ENCODE data around the gene SIAH2. TPM values are rescaled to one million over a fixed set of nuclear protein-coding genes. Genes with fewer than 3 reads are reported as not detected.
A peak's percentile ranks its signal among the peaks of the same experiment; 100 is the strongest.

SIAH2 gene
- total RNA-seq, 2 experiments from 2014 or later: 34.7 to 54.2 TPM

DNA sequence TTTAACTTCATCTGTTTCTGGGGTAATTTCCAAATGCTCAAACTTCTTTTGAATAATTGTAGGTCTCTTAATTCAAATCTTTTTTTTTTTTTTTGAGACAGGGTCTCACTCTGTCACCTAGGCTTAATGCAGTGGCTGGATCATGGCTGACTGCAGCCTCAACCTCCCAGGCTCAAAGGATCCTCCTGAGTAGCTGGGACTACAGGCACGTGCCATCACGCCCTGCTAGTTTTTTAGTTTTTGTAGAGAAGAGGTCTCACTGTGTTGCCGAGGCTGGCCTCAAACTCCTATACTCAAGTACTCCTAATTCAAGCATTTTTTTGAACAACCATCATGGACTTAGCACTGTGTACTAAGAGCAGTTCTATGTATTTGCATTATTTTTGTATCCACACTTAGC lies 3.8 kb upstream of the SIAH2 start:
- H3K9me3 Mint-ChIP-seq (ENCODE audit: low read depth): no peaks in the 10 kb centered on the region
- H3K4me3 Mint-ChIP-seq: no peak overlapping the region
- no peak overlapping the region for H3K27ac Mint-ChIP-seq
- no peaks in the 10 kb centered on the region for H3K27me3 Mint-ChIP-seq
- peaks cover 2% of the 10 kb centered on the region for H3K36me3 Mint-ChIP-seq
- ATAC-seq (no peak), DNase-seq (no peak)
- CTCF ChIA-PET: interaction anchor here (1.4 to 1.6 kb wide), 3 partner anchors 10 to 98 kb away, joined by 3 to 6 read pairs (median 4); no protein-coding TSS in a partner anchor
- peaks cover 26% of the 10 kb centered on the region for H3K4me1 Mint-ChIP-seq

DNA sequence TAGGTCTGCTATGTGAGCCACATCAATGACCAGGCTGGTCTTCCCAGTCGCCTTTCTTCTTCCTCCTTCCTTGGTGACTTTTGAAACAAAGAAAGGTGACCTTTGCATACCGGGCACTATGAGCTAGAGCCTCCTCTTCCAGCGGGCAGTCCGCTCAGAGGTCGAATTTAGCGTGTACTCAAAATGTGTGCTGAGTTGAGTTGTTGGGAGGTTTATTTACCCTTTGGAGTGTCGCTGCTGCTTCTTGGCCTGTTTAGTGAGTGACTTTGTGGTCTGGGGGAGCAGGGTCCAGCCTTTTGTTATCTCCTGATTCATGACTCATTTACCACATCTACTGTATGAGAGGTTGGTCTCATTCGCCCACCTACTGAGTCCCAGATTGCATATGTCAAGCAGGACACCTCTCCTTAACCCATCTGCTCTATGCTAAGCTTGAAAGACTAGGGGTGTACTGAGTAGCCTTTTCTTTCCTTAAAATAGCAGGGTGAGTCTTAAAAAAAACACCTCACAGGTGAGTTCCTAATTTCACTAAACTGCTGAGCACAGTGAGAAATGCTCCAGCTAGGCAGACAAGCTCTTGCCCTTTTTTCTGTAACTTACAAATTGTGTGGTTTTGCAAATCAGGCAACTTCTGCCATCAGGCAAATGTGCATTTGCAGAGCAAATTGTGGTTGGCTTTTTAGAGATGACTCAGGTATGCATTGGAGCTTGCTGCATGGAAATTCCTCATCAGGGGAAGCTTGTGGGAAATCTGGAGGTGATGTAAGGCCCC lies 3.2 kb upstream of the SIAH2 start:
- CTCF ChIA-PET: interaction anchor here (1.4 kb wide), 1 partner anchor 18 kb away, joined by 6 read pairs; no protein-coding TSS in a partner anchor
- ATAC-seq (no peak), DNase-seq (peak; percentile 49)
- Mint-ChIP-seq H3K9me3 (ENCODE audit: low read depth) (no peaks in the 10 kb centered on the region), H3K27me3 (no peaks in the 10 kb centered on the region), H3K4me1 (peaks cover 26% of the 10 kb centered on the region), H3K27ac (no peak overlapping the region), H3K36me3 (peaks cover 5% of the 10 kb centered on the region), H3K4me3 (no peak overlapping the region)

DNA sequence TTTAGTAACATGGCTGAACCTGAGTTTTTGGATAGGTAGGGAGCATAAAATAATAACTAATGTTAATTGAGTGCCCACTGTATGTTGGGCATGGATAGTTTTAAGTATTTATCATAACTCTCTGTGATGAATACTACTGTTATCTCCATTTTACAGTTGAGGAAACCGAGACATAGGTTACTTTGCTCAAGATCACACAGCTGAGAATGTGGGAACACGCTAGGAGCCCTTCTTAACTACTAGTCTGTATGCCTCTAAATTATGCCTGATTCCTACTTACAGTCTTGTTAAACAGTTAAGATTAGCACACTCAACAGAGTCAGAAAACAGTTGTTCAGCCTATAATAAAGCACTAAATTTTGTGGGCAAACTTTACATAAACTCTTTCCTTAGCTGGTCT lies 2.0 kb upstream of the SIAH2 start:
- H3K27ac Mint-ChIP-seq: peak overlapping the region; percentile 100

DNA sequence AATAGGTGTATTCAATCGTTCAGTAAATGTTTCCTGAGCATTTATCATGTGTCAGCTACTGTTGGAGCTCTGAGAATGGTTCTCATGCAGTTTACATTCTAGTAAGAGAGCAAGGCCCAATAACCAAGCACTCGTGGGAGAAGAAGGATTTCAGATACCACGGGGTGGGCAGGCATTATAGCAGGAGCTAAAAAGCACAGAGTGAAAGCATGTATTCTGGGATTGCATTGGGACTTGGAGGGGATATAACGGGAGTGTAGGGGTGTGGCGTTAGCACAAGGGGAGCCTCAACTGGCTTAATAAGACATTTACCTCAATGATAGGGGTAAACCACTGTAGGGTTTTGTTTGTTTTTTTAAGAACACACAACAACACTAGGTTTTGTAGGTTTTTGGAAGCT lies 1.6 kb upstream of the SIAH2 start:
- Mint-ChIP-seq H3K4me1 (peaks cover 31% of the 10 kb centered on the region), H3K27ac (peak overlapping the region; percentile 100), H3K9me3 (ENCODE audit: low read depth) (no peaks in the 10 kb centered on the region), H3K27me3 (no peaks in the 10 kb centered on the region), H3K4me3 (peak overlapping the region; percentile 91), H3K36me3 (peaks cover 11% of the 10 kb centered on the region)
- DNase-seq: no peak
- CTCF ChIA-PET: interaction anchor here (0.5 to 3.1 kb wide), 11 partner anchors 12 to 387 kb away, joined by 3 to 23 read pairs (median 4); partner anchors contain the start of genes ERICH6 and MED12L
- no peak for ATAC-seq

More for the DNA sequence above, 2.0 kb upstream of the SIAH2 start:
- ATAC-seq: no peak
- no peak for DNase-seq
- Mint-ChIP-seq H3K4me3 (peak overlapping the region; percentile 91), H3K4me1 (peaks cover 27% of the 10 kb centered on the region), H3K36me3 (peaks cover 11% of the 10 kb centered on the region), H3K9me3 (ENCODE audit: low read depth) (no peaks in the 10 kb centered on the region), H3K27me3 (no peaks in the 10 kb centered on the region)
- CTCF ChIA-PET: interaction anchor here (0.7 to 3.1 kb wide), 6 partner anchors 12 to 236 kb away, joined by 3 to 23 read pairs (median 5); no protein-coding TSS in a partner anchor

DNA sequence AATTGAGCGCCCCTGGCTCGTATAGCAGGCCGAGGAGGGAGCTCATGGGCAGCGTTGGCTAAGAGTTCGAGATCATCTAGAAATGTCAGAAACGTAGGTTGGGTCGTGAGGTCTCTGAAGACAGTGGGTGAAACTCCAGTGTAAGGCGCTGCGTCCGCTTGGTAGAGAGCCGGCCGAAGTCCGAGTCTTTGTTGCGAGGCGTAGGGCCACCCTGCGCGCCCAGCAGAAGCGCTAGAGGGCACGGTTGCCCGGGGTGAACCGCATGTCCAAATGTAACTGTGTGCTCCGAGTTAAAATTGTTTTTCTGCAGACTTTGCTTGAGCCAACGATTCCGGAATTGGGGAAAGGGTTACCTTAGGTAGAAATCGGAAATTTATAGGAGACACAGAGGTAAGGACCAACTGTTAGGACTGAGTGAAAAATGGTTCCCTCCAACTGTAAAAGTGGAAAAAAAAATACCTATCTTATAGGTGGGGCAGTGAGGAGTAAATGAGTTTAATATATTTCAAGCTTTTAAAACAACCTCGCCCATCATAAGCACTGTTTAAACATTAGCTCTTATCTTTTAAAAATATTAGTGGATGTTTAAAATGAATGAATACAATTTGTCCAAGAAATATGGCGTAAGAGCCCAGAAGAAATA lies 993 bp upstream of the SIAH2 start:
- Mint-ChIP-seq H3K27ac (peak overlapping the region; percentile 100), H3K36me3 (peaks cover 17% of the 10 kb centered on the region), H3K4me1 (peaks cover 37% of the 10 kb centered on the region), H3K9me3 (ENCODE audit: low read depth) (no peaks in the 10 kb centered on the region), H3K4me3 (peak overlapping the region; percentile 91), H3K27me3 (no peaks in the 10 kb centered on the region)
- DNase-seq (peak; percentile 70), ATAC-seq (peak; percentile 14)
- CTCF ChIA-PET: interaction anchor here (0.5 to 3.1 kb wide), 19 partner anchors 13 to 387 kb away, joined by 3 to 23 read pairs (median 4); partner anchors contain the start of genes ERICH6, MED12L and SELENOT

DNA sequence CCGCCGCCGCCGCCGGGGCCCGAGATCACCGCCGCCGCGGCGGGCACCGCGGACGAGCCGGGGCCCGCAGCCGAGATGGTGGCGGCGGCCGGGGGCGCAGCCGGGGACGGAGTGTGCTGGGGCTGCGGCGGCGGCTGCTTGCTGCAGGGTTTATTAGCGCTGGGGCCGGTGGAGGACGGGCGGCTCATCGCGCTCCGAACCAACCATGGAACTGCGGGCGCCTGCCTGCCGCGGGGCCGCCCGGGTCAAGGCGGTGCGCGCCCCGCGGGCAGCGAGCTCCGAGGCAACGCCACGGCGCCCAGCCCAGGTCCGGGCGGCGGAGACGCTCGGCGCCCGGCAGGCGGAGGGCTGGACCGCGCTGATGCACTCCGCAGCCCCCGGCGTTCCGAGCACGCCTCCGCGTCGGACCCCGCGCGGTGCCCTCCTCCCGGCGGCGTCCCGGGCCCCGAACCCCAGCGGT lies 277 bp downstream of the SIAH2 start:
- Mint-ChIP-seq H3K27ac (peak overlapping the region; percentile 98), H3K4me3 (peak overlapping the region; percentile 91), H3K36me3 (peaks cover 25% of the 10 kb centered on the region), H3K9me3 (ENCODE audit: low read depth) (no peaks in the 10 kb centered on the region), H3K4me1 (peaks cover 46% of the 10 kb centered on the region), H3K27me3 (no peaks in the 10 kb centered on the region)
- CTCF ChIA-PET: interaction anchor here (1.0 to 3.1 kb wide), 12 partner anchors 19 to 405 kb away, joined by 3 to 23 read pairs (median 4); partner anchors contain the start of genes ERICH6, SELENOT and TSC22D2
- no peak for ATAC-seq
- DNase-seq: no peak

DNA sequence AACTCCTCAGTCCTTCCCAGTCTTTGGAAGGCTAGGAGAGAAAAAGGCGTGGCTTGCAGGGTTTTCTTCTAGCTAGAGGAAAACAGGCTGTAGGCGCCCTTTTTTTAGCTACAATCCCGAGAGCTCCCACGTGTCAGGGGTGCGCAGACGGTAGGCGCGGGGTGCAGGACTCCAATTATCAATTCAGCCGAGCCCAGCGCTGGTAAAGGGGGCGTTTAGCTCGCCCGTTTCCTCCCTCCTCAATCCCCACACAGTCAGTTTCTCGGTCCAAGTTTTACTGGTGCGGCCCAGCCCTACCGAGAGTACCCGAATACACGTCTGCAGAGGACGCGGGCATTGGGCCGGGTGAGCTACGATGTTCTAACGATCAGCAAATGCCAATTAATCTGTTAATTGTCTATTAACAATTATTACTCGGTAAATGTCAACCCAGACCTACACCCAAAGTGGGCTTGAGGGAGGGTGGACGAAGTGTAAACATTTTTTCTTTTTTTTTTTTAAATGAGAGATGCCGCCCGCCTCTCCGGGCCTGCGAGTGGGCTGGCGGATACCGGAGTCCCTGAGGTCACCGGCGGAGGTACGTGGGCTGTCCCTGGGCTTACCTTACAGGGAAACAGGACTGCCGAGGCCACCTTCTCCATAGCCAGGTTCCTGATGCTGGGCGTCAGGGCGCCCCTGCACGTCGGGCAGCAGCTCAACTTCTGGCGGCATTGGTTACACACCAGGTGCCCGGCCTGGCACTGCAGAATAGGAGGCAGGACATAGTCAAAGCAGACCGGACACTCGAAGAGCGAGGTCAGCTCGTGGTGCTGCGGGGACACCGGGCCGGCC lies 923 bp downstream of the SIAH2 start:
- Mint-ChIP-seq H3K4me1 (peaks cover 51% of the 10 kb centered on the region), H3K27me3 (no peaks in the 10 kb centered on the region), H3K9me3 (ENCODE audit: low read depth) (no peaks in the 10 kb centered on the region), H3K4me3 (peak overlapping the region; percentile 91), H3K36me3 (peaks cover 29% of the 10 kb centered on the region), H3K27ac (peak overlapping the region; percentile 98)
- ATAC-seq (no peak), DNase-seq (peak; percentile 68)
- CTCF ChIA-PET: interaction anchor here (0.7 to 1.9 kb wide), 15 partner anchors 14 to 466 kb away, joined by 3 to 7 read pairs (median 3); partner anchors contain the start of gene SELENOT

DNA sequence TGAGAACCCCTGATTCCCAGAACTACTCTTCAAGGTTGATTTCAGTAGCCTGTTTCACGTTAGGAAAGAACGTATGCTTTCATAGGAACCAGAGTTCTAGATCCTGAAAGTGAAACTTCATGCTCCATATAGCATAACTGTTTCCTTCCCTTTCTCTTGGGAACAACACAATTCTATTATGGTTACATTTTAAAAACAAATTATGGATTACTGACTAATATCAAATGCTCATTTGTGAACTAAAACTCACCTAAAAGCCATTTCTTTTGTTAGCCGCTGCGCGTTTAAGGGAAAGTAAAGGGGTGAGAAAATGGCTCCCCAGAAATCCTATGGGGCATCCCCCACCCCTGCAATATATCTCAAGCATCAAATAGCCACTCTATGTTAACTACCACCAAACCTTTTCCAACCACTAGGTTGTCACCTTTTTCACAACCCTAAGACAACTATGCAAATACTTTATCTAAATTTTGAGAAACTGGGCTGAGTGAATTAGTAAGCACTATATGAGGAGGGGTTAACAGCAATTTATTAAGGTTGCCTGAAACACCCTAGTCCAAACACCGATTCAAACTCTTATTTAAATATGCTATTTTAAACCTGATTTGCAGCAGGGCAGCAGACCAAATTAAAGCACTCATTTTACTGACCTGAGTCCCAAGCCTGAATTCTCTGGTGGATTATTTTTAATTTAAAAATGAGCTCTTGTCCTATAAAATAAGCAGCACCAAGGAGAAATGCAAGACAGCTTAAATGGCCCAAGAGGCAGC lies 2.4 kb downstream of the SIAH2 start:
- Mint-ChIP-seq H3K27me3 (no peaks in the 10 kb centered on the region), H3K4me1 (peaks cover 49% of the 10 kb centered on the region), H3K27ac (peak overlapping the region; percentile 98), H3K36me3 (peaks cover 43% of the 10 kb centered on the region), H3K9me3 (ENCODE audit: low read depth) (no peaks in the 10 kb centered on the region), H3K4me3 (peak overlapping the region; percentile 91)
- CTCF ChIA-PET: interaction anchor here (0.5 to 1.6 kb wide), 9 partner anchors 9 to 477 kb away, joined by 3 to 7 read pairs (median 3); no protein-coding TSS in a partner anchor
- DNase-seq (no peak), ATAC-seq (no peak)

DNA sequence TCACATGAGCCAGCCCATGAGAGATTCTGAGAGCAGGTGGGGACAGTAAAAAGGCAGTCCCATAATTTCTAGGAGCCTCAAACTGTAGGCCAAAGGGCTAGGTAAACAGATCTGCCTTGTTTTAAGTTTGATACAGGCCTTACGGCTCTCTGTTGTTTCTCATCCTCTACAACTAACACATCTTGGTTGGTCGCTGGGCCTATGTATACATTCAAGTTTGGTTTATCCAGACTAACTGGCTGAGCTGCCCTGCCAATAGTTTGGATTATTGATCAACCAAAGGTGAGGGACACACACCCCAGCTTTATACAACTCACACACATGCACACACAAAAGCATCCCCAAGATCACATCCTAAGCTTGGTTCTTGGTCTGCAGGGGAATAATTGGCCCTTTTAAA lies 3.0 kb downstream of the SIAH2 start:
- peak overlapping the region; percentile 98 for H3K27ac Mint-ChIP-seq
- H3K4me3 Mint-ChIP-seq: peak overlapping the region; percentile 91
- no peaks in the 10 kb centered on the region for H3K27me3 Mint-ChIP-seq
- no peaks in the 10 kb centered on the region for H3K9me3 Mint-ChIP-seq (ENCODE audit: low read depth)
- H3K36me3 Mint-ChIP-seq: peaks cover 45% of the 10 kb centered on the region
- peaks cover 45% of the 10 kb centered on the region for H3K4me1 Mint-ChIP-seq
- DNase-seq: no peak
- CTCF ChIA-PET: interaction anchor here (0.5 to 1.3 kb wide), 5 partner anchors 9 to 477 kb away, joined by 3 read pairs; no protein-coding TSS in a partner anchor
- no peak for ATAC-seq

DNA sequence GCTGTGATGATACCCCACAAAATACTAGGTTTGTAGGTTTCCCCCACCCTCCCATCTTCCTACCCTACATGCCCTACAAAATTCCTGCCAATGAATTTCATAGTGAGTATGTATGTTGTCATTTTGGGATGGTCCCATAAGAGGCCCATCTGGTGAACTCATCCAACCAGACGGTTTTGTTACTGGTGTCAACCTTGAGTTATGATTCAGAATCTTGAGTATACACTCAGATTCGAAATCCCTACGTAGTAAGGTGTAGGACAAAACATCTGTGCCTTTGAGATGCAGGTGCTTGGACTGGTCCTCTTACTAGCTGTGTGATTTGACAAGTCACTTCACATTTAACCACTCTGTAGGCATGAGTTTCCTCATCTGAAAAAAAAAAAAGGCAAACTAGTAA lies 3.6 kb downstream of the SIAH2 start:
- ATAC-seq (no peak), DNase-seq (no peak)
- peak overlapping the region; percentile 91 for H3K4me3 Mint-ChIP-seq
- peaks cover 50% of the 10 kb centered on the region for H3K36me3 Mint-ChIP-seq
- H3K27ac Mint-ChIP-seq: peak overlapping the region; percentile 98
- CTCF ChIA-PET: no interaction called here
- H3K4me1 Mint-ChIP-seq: peaks cover 43% of the 10 kb centered on the region
- H3K9me3 Mint-ChIP-seq (ENCODE audit: low read depth): peaks cover 1% of the 10 kb centered on the region
- no peaks in the 10 kb centered on the region for H3K27me3 Mint-ChIP-seq

DNA sequence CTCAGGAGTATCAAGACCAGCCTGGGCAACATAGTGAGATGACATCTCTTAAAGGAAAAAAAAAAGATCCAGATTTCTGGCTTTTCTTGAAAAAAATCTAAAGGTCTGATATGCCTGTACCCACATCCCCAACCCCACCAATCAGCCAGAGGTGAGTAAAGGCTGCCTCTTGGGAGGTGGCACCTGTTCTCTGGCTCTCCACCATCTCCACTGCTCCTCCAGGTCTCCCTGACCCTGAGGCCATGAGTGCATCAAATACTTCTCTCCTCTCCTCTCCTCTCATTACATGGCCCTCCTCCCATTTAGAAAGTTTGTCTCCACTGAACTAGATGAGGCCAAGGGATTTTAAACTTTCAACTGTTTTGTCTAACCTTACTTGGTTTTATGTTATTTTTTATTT lies 5.2 kb downstream of the SIAH2 start:
- Mint-ChIP-seq H3K4me1 (peaks cover 53% of the 10 kb centered on the region), H3K9me3 (ENCODE audit: low read depth) (peaks cover 4% of the 10 kb centered on the region), H3K4me3 (no peak overlapping the region), H3K36me3 (peaks cover 60% of the 10 kb centered on the region), H3K27me3 (no peaks in the 10 kb centered on the region), H3K27ac (peak overlapping the region; percentile 76)
- CTCF ChIA-PET: no interaction called here
- ATAC-seq (no peak), DNase-seq (no peak)

DNA sequence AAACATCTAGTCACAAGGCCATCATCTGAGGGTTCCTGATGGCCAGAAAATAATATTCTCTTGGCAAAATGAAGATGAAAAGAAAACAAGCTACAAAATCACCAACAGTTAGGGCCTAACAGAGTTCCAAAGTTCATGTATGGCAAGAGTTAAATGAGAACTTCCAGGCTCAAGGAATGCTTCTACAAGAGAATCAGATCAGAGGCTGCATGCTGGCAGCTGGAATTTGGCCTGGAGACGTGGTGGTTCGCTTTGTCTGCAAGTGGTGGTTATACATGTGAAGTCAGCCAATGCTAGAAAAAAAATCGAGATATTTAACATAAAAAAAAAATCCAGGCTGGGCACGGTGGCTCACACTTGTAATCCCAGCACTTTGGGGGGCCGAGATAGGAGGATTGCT lies 5.6 kb downstream of the SIAH2 start:
- CTCF ChIA-PET: no interaction called here
- ATAC-seq (no peak), DNase-seq (no peak)
- Mint-ChIP-seq H3K36me3 (peaks cover 62% of the 10 kb centered on the region), H3K9me3 (ENCODE audit: low read depth) (peaks cover 4% of the 10 kb centered on the region), H3K4me3 (no peak overlapping the region), H3K27me3 (no peaks in the 10 kb centered on the region), H3K4me1 (peaks cover 56% of the 10 kb centered on the region), H3K27ac (peak overlapping the region; percentile 50)

All from activated CD8-positive, alpha-beta memory T cell treated with anti-CD3 and anti-CD28 coated beads, Interleukin-2, amount 10 ng/mL, durations not matched to agents 7 days and 5 days (primary cell).